ENCODE data around the gene NACC1.

NACC1 gene

DNA sequence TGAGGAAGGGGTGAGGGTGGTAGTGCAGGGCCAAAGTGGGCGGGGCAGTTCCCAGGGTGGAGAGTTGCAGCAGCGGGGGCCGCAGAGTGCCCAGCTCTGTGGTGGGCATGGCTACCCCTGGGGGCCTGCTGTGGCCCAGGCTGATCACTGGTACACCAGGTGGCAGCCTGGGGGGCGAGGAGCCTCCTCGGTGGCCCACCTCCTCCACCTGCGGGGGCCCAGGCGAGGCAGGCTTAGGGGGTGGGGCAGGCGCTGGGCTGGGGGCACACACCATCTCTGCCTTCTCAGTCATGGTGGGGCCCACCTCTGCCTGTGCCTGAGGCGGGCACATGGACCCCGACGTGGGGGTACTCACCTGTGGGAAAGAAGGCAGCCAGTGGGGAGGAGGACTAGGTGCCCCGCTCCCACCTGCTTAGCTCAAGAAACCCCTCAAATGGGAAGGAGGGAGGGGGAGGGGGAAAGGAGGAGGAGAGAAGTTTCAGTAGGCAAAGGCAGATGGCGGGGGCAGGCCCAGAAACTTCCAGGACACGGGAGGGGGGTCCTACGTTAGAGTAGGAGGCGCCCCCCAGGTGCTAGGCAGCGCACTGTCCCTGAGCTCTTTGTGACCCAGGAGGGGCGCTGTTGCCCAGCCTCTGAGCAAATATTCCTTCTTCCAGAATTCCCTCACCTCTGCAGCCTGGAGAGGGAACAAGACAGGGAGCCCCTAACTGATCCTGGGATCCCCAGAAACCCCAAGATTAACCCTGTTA, 17.0 kb upstream of the NACC1 start:
- no peak for DNase-seq

DNA sequence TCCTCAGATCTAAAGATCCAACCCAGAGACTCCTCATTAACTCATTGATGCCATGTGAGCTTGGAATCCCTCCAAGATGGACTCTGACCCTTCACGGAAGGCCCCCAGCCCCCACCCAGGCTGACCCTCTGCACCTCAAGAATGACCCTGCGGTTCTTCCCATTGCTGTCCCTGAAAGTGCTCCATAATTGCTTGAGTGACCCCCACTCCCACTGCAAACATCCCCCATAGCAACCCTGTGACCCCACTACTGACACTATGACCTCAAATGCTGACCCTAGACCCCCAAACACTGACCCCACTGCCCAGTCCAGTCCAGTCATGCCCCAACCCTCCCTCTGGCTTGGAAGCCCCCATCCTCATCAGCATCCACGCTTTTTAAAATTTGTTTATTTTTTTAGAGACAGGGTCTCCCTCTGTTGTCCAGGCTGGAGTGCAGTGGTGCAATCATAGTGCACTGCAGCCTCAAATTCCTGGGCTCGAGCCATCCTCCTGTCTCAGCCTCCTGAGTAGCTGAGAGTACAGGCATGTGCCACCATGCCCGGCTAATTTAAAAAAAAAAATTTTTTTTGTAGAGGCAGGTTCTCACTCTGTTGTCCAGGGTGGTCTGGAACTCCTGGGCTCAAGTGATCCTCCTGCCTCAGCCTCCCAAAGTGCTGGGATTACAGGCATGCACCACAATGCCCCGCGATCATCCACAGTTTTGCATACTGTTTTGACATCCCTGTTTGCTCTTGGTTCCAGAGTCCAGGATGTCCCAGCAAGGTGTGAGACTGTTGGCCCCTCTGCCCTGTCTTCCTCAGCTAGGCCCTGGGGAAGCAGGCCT, 16.3 kb upstream of the NACC1 start:
- DNase-seq = no peak

DNA sequence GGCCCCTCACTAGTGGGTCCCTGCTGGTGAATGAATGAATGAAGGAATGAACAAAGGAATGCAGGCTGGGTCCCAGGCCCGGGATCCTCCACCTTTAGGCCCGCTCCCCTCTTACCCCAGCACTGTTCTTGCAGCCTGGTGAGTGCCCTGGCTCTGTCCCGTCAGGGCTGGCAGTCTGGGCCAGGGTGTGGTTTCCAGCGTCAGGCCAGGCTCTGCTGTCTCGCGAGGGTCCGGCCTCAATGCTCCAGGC, 15.7 kb upstream of the NACC1 start:
- no peak for DNase-seq

DNA sequence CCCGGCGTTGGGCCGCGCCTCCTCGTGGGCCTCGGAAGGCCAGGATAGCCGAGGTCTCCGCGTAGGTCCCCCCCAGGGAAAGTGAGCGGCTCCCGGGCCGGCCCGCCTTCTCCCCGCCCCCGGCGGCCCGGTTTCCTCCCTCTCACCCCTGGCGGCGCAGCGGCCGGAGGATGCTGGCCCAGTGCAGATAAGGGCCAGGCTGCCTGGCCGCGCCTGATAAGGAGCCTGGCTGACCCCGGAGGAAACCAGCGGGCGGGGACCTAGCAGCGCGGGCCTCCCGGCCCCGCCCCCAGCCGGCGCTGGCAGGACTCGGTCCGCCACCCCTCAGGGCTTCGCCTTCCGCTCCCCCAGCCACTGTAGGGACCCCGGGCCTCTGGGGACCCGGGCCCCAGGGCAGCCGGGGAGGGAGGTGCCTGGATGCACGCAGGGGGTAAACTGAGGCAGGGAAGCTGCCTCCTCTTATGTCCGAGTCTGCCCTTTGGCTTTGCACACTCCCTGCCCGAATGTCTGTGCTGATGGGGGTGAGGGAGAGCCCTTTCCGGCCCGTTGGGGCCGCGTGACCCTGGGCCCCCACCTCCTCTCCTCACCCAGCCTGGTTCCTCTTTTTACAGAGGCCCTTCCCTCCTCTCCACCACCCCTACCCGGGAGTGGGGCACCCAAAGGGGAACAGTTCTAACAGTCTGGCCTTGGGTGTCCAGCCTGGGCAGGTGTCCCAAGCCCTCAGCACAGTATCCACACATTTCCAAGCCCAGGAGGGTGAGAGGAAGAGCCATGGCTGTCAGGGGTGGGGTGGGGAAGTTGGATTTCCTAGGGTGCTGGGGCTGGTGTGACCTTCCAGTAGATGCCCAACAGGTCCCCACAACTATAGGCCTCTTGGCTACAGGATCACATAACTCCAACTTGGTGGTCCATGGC, 15.1 kb upstream of the NACC1 start, which contains the start of gene LYL1:
Gene LYL1, minus strand, starts transcription at position 193 of the 915 bp plus-strand sequence. CDS start 1,687 bp downstream, outside the sequence.
- no peak for DNase-seq

DNA sequence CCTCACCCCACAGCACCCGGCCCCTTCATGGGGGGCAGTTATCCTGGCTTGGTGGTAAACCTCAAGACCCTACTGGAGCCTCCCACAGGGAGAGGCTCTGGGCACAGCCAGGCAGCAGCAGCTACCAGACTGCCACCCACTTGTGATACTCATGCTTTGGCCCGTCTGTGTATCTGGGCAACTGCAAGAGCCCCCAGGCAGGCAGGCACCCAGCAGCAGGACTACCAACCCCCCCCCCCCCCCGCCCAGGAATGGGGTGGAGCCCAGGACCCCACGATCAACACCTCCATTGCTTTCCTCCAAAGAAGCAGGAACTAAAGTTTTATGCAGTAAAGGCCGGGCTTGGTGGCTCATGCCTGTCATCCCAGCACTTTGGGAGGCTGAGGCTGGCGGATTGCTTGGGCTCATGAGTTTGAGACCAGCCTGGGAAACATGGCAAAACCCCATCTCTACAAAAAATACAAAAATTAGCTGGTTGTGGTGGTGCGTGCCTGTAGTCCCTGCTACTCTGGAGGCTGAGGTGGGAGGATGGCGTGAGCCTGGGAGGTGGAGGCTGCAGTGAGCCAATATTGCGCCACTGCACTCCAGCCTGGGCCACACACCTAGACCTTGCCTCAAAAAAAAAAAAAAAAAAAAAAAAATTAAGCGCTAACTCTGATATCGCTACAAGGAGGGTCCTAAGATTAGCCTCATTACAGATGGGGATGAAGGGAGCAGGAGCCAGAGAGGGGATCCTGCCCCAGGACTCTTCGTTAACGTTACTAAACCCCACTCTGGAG, 14.3 kb upstream of the NACC1 start:
- DNase-seq = no peak

DNA sequence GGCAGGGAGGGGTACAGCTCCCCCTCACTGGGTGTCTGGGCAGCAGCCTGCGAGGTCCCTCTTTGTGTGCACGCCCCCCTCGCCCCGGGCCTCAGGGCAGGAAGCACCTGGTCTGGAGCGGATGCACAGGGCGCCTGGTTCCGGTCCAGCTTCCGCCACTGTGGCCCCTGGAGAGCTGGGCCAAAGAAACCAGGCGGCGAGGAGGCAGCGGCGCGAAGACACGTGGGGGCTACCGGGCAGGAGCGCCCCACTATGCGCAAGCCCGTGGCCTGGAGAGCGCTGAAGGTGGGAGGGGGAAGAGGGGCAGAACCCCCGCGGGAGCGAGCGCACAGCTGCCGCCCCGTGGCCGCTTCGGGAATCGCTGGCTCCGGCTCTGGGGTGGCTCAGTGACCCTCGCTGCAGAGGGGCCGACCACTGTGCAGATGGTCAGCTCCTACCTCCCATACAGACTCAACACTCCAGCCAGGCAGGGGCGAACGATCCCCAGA, 13.7 kb upstream of the NACC1 start:
- DNase-seq = peak; percentile 51

DNA sequence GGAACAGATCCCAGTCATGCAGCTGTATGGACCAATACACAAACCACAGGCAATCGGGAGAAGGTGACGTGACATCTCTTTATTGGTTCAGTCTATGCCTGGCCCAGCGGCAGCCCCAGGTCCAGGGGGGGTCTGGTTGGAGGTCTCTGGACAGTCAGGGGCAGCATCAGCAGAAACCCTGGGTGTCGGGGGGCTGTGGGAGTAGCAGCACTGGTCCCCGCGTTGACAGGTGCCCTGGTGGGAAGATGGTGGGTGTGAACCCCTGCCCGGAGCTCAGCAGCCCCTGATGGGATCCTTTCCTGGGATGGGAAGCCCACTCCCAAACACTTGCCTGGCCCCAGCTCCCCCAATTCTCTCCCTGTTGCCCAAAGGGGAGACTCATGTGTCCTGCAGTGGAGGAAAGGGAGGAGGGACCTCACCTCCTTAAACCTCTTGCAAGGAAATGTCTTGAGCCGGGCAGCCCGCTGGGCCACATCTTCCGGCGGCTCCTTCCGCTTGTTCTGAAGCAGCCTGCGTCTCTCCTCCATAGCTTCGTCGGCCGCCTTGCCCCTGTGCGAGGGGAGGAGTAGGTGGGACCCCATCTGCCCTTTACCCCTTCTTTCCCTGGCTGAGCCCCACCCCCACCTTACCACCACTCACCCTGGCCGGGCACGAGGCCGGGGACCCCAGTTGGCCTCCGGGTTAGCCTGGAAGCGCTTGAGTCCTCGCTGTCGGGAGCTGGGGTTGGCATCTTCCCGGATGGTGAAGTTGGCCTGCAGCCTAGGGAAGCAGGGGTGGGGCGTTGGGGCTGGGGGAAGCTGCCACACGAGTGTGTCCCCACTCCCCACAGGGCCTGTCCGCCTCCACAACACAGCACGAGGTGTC, 13.0 kb upstream of the NACC1 start:
- DNase-seq = no peak

DNA sequence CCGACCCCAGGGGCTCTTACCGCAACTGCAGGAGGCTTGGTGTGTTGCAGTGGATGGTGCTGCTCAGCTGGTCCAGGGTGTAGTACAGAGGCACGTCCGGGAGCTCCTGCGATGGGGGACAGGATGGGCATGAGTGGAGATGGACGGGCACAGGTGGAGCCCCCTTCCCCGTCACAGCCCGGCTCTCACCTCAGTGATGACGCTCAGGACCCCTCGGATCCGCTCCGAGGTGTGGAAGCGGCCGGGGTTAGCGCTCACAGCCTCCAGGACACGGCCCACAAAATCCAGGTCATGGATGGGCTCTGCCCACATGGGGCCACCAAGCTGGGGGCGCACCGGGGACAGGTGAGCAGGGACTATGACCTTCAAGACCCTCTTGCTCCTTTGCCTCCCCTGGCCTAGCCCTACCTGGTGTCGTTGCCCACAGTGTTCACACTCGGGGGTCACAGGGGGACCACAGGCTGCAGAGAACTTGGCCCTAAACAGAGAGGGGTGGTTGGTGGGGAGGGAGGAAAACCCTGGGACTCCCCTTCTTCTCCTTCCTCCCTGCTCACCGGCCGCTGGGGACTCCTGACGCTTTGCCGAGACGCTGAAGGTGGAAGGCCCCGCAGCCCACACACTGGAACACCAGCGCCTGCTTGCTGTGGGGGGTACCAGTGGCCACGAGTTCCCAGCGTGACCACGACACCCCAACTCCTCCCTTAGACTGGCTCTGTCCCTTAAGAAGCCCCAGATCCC, 8.5 kb upstream of the NACC1 start:
- DNase-seq = no peak

DNA sequence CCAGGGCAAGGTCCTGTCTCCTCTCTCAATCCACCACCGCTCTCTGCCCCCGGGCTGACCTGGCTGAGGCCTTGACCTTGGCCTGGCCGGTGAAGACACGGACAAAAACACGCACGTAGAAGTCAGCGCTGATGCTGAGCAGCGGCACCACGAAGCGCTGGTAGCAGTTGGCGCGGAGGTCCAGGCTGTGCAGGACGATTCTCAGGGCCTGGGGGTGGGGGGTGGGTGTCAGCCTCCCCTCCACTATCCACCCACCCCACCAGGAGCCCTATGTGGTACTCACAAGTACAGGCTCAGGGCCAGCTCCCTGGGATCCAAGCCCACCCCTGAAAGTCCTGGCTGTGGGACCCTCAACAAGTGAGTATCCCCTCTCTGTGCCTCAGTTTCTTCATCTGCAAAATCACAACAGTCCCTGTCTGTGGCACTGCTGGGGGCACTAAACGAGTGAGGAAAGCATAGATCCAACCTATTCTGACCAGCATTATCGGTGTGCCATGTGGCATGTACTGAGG, 7.9 kb upstream of the NACC1 start:
- no peak for DNase-seq

DNA sequence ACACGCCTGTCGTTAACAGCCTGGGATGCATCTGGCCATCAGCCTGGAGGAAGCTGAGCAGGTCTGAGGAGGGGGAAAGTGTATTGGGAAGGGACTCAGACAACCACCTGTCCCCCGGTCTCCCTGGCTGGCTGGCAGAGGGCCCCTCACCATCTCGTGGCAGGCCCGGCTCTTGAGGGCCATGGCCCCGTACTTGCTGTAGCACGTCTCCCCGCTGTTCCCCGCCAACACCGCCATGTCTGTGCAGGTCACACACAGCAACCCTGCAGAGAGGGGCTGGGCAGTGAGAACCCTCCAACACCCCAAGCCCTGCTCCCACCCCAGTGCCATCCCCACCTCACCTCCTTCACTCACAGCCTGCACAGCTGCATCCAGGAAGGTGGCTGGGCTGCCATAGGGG, 5.5 kb upstream of the NACC1 start:
- no peak for DNase-seq

DNA sequence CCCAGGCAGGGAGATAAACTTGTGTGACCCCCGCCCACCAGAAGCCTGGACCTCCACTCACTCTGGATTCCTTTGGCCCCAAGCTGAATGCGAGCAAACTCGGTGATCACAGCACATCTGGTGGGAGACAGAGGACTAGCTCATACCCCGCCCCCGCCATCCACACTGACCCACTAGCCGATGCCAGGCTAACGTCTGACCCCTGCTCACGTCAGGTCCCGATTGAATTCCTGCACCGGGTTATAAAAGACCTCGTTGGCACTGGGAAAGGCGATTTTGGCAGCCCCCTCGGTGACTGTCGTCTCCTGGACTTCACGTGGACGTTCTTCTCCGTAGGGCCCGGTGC, 2.2 kb upstream of the NACC1 start:
- no peak for DNase-seq

DNA sequence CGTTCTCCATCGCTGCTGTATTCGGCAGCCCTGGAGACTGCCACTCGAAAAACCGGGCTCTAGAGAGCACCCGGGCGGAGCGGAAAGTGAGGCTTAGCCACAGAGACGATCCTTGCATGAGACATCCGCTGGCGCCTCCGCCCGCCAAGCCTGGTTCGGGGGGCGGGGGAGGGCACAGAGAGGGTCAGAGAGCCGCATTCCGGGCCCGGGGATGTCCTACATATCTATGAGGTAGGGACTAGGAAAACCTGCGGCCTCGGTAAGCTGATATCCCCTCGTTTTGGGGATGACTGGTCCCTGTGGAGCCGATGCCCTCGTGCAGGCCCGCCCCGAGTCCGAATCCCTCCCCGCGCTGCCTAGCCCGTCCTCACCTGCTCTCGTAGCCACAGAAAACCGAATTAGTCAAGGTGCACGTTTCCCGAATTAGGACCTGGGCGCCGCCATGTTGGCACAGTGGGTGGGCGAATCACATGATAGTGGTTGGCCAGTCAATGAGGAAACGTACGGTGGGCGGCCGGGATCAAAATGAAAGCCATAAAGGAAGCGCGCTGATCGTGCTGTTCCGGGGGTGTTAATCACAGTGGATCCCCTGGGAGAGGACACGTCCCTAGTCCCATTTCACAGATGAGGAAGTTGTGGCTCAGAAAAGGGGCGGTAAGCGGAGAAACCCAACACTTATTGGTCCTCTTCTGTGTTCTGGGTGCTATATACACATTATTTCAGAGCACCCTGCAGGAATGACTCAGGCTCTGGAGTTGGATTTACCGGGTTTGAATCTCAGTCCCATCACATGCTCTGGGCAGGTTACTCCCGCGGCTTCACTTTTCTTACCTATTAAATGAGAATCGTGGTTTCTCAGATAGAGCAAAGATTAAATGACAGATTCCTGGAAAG, 1.5 kb upstream of the NACC1 start, which contains the start of gene TRMT1:
Gene TRMT1, minus strand, starts transcription at position 459 of the 894 bp plus-strand sequence. Its CDS starts 341 bp downstream, at position 118.
- DNase-seq = peak; percentile 92

DNA sequence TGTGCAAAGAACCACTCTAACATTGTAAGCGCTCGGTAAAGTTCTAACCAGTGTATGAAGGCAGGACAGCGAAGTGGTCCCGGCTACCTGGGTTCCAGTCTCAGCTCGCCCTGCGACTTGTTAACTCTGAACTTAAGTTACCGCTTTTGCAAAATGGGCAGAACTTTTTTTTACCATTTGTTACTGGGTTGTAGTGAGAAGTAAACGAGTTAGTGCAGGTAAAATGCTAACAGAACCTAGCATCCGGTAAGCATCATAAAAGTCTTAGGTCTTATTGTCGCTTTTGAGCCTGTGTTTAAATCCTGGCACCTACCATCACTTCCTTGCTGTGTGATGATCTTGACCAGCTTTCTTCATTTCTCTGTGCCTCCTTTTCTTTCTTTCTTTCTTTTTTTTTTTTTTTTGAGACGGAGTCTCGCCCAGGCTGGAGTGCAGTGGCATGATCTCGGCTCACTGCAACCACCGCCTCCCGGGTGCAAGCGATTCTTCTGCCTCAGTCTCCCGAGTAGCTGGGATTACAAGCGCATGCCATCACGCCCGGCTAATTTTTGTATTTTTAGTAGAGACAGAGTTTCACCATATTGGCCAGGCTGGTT, 790 bp upstream of the NACC1 start:
- no peak for DNase-seq

DNA sequence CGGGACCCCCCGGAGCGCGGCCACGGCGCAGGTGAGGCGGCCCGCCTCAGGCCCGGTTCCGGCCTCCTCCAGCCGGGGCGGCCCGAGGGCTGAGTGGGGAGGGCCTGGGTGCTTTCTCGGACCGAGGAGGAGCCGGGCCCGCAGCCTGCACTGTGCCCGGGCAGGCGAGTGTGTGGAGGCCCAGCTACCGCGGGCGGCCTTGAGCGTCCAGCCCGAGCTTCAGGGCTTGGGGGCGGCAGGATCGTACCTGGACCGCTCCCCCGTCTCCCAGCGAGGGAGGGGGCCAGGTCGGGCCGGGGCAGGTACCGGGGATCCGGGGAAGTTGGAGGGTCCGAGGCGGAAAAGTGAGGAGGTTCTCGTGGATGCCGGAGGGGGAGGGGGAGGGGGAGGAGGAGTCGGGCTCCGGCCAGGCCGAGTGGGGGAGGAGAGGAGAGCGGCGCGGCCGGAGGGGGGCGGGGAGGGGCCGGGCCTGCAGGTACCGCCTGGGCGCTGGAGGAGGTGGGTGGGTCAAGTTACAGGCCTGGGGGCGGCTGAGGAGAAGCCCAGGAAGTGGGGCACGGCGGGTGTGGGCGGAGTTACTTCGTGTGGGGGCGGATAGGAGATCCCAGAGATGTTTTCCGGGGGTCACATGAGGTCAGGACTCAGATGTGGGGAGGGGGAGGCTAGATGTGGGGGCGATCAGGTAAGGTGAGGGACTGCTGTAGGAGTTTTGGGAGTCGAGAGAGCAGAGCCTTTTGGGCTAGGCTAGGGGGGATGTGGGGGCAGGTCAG, 545 bp downstream of the NACC1 start:
- DNase-seq = no peak

DNA sequence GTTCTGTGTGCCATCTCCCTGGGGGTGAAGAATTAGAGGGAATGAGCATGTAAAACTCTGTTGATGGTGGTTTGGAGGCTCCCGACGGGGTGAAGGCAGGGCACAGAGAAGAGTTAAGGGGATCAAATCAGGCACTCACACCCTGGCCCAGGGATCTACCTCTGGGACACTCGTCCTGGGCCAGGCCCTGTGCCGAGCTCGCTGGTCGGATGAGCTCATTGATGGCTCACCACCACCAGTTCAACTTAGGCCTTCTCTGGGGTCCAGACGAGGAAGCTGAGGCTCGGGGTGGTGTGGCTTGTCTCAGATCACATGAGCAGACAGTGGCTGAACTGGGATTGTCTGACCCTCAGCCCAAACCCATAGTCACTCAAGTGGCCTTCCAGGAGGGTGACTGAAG, 1.6 kb downstream of the NACC1 start:
- no peak for DNase-seq

DNA sequence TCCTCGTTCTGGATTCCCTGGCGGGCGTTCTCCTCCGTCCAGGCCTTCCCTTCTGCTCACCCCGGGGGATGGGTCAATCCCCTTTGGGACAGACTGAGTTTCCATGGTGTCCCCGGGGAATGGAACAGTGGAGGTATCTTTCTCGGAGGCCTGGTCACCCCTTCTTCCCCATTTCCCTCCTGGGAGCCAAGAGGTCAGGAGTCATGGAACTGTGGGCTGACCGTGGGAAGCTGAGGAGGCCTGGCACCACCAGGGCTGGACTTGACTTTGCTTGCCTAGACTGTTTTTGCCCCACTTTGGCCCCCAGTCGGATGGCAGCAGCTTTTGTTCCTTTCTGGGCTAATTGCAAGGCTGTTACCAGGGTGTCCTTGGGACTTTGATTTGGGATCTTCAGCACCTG, 2.0 kb downstream of the NACC1 start:
- DNase-seq = no peak

DNA sequence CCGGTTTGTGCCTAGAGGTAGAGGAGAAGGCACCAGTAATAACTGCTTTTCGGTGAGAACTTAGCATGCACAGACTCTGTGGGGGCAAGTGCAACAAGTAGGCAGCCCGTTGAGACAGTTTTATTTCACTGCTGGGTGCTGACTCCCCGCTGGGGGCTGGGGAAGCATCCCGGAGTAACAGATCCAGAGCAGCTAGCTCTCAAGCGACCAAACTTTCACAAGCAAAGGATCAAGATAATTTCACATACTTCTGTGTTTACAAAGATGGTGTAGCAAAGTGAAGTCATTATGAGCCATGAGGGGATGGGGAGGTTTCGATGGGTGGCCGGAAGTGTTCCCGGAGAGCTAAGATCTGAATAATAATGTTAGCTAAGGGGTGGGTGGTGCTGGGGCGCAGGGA, 2.8 kb downstream of the NACC1 start:
- no peak for DNase-seq
